ENCODE results near the gene MKNK2. TPM values are rescaled to one million over a fixed set of nuclear protein-coding genes. Genes with fewer than 3 reads are reported as not detected.
A peak's percentile ranks its signal among the peaks of the same experiment; 100 is the strongest.

Gene MKNK2
- total and polyA plus RNA-seq, 2 of the 13 experiments (the other 11 are each of a cell fraction or from before 2014, with no cell fraction given): 44.9 to 112 TPM

DNA sequence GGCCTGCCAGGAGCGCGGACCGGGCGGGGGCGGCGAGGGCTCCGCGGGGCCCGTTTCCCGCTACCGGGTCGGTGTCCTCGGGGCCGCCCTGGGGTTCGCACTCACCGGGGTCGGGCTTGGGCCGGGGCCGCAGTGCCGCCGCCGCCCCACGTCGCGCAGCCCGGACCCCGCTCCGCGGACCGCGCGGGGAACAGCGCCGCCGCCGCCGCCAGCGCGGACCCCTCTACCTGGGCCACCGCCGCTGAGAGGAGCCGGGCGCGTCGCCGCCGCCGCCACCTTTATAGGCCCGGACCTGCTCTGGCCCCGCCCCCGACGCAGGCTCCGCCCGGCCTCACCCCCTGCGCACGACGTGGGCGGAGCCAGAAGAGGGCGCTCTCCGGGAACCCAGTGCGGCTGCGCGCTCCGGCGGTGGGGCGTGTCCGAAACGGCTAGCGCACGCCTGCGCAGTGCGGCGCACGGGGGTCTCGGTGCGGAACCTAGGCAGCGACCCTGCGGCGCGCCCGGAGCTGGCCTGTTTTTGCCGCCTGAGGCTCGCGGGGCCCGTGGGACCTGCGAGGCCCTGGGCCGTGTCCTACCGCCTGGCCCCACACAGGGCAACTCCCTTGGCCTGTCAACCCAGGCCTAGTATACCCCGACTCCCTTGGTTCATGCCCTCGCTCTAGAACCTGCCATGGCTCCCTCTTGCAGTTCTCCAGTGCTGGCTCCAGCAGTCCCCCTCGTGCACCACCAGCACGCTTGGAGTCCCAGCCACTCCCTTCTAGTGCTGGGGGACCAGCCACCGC, at the start of gene MKNK2 (continued):
- TF ChIP-seq GZF1 (CRISPR knock-in tag; IDR thresholded peaks at IDR 0.05) (no peak), ZBTB38 (CRISPR knock-in tag; IDR thresholded peaks at IDR 0.05) (0 out of 2 replicates have a peak, but pooled peaks have one; percentile 23), ZNF543 (CRISPR knock-in tag; IDR thresholded peaks at IDR 0.05) (no peak), CBFB (CRISPR knock-in tag; IDR thresholded peaks at IDR 0.05) (no peak; the same call in 1 of the 2 replicates), BRCA1 (CRISPR knock-in tag; IDR thresholded peaks at IDR 0.05) (no peak; the same call in none of the 2 replicates), SMAD3 (CRISPR knock-in tag; IDR thresholded peaks at IDR 0.05) (peak; percentile 24; the same call in 1 of the 2 replicates), ATF7-NPFF (CRISPR knock-in tag; IDR thresholded peaks at IDR 0.05; ENCODE audit: low read depth) (peak; percentile 83; the same call in 1 of the 2 replicates), TRIM24 (CRISPR knock-in tag; IDR thresholded peaks at IDR 0.05) (no peak), TOPORS (CRISPR knock-in tag; IDR thresholded peaks at IDR 0.05) (0 out of 2 replicates have a peak, but pooled peaks have one; percentile 14), RAD51 (IDR thresholded peaks at IDR 0.05; ENCODE audit: borderline replicate concordance) (no peak), MXI1 (IDR thresholded peaks at IDR 0.05; ENCODE audit: borderline replicate concordance, low read depth, low read length) (peak; percentile 87; the same call in 2 of the 3 replicates), MEIS2 (CRISPR knock-in tag; IDR thresholded peaks at IDR 0.05) (peak; percentile 79; the same call in 1 of the 2 replicates), KDM5B (CRISPR knock-in tag; IDR thresholded peaks at IDR 0.05; ENCODE audit: borderline replicate concordance) (peak; percentile 84), ZFP36L2 (CRISPR knock-in tag; IDR thresholded peaks at IDR 0.05) (no peak), NFKB2 (CRISPR knock-in tag; IDR thresholded peaks at IDR 0.05; ENCODE audit: borderline replicate concordance) (no peak; the same call in 1 of the 2 replicates), HOXD1 (CRISPR knock-in tag; IDR thresholded peaks at IDR 0.05) (peak; percentile 28; the same call in 1 of the 2 replicates), NR2F1 (CRISPR knock-in tag; IDR thresholded peaks at IDR 0.05) (no peak)
- TF ChIP-seq, protein P1, sequence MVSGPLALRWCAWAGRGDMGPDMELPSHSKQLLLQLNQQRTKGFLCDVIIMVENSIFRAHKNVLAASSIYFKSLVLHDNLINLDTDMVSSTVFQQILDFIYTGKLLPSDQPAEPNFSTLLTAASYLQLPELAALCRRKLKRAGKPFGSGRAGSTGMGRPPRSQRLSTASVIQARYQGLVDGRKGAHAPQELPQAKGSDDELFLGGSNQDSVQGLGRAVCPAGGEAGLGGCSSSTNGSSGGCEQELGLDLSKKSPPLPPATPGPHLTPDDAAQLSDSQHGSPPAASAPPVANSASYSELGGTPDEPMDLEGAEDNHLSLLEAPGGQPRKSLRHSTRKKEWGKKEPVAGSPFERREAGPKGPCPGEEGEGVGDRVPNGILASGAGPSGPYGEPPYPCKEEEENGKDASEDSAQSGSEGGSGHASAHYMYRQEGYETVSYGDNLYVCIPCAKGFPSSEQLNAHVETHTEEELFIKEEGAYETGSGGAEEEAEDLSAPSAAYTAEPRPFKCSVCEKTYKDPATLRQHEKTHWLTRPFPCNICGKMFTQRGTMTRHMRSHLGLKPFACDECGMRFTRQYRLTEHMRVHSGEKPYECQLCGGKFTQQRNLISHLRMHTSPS (CRISPR knock-in tag; IDR thresholded peaks at IDR 0.05; ENCODE audit: low read depth): no peak
- TF ChIP-seq, protein P2, sequence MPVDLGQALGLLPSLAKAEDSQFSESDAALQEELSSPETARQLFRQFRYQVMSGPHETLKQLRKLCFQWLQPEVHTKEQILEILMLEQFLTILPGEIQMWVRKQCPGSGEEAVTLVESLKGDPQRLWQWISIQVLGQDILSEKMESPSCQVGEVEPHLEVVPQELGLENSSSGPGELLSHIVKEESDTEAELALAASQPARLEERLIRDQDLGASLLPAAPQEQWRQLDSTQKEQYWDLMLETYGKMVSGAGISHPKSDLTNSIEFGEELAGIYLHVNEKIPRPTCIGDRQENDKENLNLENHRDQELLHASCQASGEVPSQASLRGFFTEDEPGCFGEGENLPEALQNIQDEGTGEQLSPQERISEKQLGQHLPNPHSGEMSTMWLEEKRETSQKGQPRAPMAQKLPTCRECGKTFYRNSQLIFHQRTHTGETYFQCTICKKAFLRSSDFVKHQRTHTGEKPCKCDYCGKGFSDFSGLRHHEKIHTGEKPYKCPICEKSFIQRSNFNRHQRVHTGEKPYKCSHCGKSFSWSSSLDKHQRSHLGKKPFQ (CRISPR knock-in tag; IDR thresholded peaks at IDR 0.05; ENCODE audit: insufficient replicate concordance): no peak
- TF ChIP-seq, protein P3, sequence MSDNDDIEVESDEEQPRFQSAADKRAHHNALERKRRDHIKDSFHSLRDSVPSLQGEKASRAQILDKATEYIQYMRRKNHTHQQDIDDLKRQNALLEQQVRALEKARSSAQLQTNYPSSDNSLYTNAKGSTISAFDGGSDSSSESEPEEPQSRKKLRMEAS (IDR thresholded peaks at IDR 0.05): peak; percentile 57; the same call in 1 of the 2 replicates
- TF ChIP-seq, protein P4, sequence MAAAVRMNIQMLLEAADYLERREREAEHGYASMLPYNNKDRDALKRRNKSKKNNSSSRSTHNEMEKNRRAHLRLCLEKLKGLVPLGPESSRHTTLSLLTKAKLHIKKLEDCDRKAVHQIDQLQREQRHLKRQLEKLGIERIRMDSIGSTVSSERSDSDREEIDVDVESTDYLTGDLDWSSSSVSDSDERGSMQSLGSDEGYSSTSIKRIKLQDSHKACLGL (CRISPR knock-in tag; IDR thresholded peaks at IDR 0.05): peak; percentile 77; the same call in 1 of the 2 replicates
- TF ChIP-seq, protein P5, sequence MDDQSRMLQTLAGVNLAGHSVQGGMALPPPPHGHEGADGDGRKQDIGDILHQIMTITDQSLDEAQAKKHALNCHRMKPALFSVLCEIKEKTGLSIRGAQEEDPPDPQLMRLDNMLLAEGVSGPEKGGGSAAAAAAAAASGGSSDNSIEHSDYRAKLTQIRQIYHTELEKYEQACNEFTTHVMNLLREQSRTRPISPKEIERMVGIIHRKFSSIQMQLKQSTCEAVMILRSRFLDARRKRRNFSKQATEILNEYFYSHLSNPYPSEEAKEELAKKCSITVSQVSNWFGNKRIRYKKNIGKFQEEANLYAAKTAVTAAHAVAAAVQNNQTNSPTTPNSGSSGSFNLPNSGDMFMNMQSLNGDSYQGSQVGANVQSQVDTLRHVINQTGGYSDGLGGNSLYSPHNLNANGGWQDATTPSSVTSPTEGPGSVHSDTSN (CRISPR knock-in tag; IDR thresholded peaks at IDR 0.05; ENCODE audit: borderline replicate concordance): peak; percentile 77; the same call in 1 of the 2 replicates

Measured in HepG2 (cell line).